GM19023 (cell line): ENCODE measurements around the gene IQGAP1.

Experiments used
- ATAC-seq: cut with Tn5 transposase; IDR thresholded peaks from one replicate; pipeline ENCODE4 v1.9.1; 2021; ENCODE audit warnings: mild to moderate bottlenecking, moderate library complexity; ENCODE audit not compliant: unreplicated experiment

The IQGAP1 gene

DNA sequence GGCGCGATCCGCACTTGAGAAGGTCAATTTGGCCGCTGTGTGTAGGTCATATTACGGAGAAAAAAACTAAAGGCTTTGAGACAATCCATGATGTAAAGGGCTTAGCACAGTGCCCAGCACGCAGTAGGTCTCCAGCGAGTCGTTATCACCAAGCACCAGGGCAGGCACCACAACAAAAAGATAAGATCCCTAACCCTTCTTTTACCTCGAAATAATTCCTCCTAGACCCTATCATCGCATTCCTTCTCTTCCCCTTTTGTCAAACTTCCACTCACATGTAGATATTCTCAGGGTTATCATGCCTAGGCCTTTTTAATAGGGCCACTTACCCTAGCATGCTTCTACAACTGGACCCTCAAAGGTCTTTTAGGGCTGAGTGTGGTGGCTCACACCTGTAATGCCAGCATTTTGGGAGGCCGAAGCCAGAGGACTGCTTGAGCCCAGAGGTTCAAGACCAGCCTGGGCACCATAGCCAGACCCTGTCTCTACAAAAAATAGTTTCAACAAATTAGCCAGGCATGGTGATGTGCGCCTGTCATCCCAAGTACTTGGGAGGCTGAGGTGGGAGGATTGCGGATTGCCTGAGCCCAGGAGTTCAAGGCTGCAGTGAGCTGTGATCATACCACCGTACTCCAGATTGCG lies 22.5 kb upstream of the IQGAP1 start:
- no peak for ATAC-seq

DNA sequence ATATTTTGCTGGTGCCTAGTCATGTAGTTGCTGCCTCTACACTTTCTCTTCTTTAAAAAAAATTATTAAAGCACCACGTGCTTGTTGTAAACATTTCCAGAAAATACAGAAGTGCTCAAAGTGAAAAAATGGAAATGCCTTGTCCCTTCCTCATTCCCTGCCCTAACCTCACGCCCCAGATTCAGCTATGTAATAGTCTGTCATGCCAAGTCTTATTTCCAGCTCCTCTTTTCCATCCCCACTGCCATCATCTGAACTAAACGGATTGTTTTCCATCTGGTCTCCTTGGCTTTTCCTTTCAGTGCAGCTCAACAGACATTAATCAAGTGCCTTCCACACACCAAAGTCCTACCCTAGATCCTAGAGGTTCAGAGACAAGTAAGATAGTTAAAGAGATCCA lies 20.5 kb upstream of the IQGAP1 start:
- no peak for ATAC-seq

DNA sequence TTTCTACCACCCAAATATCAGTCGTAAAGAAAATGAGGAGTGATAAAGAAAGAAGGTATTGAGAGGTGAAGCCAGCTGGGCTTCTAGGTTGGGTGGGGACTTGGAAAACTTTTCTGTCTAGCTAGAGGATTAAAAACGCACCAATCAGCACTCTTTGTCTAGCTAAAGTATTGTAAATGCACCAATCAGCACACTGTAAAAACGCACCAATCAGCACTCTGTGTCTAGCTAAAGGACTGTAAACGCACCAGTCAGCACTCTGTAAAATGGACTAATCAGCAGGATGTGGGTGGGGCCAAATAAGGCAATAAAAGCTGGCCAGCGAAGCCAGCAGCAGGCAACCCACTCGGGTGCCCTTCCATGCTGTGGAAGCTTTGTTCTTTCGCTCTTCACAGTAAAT lies 13.0 kb upstream of the IQGAP1 start:
- ATAC-seq, result no peak

DNA sequence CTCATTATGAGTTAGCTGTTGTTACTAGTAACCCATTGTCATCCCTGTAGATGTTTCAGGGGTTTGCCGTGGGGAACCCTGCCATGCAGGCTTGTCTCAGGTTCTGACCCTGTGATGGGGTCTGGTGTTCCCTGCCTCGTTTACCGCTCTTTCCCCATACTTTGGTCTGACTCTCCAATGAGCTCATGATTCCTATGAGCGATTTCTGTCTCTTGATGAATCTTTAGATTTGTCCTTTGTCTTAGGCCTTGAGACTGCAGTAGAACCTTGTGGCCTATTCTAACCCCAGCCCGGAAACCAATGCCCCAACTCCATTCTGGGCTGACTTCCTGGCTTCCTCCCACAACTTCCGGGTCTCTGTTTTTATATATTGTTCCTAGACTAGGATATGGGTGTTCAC lies 11.3 kb upstream of the IQGAP1 start:
- no peak for ATAC-seq

DNA sequence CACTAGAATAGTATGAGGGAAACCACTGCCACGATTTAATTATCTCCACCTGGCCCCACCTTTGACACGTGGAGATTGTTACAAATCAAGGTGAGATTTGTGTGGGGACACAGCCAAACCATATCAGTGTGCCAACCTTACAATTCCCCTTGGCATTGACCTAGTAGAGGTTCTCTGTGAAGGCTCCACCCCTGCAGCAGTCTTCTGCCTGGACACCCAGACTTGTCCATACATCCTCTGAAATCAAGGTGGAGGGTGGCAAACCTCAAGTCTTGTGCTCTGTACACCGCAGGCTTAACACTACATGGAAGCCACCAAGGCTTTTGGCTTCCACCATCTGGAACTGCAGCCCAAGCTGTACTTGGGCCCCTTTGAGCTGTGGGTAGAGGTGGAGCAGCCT lies 8.8 kb upstream of the IQGAP1 start:
- ATAC-seq, result no peak

DNA sequence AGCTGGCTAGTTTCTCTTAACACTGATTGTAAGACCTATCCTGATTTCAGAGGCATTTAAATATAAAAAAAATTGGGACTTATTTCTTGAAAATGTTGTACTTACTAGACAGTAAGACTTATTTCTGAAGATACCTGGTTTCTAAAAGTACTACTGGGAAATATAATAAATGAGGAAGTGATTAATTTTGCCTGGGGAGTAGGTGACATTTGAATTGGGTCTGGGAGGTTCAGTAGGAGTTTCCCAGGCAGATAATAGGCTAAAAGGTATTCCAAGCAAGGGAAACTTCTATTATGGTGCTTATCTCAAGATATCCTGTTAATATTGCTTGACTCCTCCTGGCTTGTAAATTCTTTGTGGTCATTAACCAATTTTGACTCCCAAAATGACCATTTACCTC lies 6.5 kb upstream of the IQGAP1 start:
- no peak for ATAC-seq

DNA sequence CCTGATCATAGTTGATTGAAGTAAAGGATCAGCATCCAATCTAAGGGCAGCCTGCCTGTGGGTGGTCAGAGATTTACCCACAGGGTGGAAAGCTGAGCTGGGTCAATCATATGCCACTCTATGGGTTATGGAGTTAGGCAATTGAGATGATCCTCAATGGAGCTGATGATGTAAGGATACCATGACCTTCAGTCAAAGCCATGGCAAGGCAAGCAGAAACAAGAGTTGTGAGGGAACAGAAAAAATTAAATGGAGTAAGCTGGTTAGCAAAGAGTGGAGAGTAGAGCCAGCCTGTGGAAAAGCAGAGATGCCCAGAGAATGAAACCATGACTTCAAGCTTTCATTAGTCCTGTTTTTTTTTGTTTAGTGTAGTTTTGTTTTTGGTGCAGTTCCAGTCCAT lies 5.7 kb upstream of the IQGAP1 start:
- ATAC-seq, result no peak

DNA sequence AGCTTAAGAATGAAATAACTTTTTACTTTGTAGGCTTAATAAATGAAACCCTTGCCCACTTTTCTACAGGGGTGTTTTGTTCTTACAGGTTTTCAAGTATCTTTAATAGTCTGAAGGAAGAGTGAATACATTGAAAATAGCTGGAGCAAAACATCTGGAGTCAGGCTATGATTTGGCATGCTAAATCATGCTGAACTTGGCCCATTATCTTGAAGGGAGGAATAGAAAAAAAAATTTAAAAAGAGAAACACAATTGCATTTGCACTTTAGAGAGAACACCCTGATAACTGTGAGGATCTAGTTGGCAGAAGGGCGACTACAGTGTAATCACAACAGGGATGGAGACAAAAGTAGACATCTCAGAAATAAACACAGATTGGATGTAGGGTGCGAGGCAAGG lies 1.8 kb upstream of the IQGAP1 start:
- ATAC-seq, result no peak

DNA sequence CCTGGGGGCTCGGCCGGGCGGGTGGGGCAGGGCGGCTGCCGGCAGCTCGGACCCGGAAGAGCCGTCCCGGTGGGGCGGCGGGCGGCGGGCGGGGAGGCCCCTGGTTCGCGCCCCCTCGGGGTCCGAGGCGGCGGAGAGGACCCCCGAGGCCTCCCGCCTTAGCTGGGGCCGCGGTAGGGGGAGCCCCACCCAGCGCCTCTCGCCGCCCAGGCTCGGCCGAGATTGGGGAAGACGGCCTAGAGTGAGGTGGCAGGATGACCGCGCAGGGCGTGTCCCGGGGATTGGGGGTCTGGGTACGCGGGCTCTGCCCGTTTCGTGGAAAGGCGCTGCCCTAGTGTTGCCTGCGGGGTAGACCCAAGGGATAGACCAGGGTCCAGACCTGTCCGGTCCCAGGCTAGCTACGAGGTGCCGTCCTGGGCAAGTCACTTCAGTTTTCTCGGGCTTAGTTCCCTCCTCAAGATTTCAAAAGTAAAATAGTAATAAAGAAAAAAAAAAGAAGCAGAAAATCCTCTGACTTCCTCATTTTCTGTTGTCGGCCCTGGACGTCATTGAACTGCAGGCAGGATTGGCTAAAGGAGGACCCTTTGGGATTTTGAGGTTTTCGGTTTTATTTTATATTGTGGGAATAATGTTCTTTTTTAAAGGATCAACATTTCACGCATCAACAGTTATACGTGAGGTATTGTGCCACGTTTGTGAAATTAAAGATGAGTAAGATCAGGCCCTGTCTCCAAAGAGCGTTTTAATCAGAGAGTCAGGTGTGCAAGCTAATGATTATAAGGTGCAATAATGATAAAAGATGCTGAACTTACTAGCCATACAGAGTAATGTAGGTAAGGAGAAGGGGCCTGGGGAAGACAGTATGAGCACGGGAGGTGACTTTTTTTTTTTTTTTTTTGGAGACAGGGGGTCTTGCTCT lies 679 bp downstream of the IQGAP1 start:
- peak; percentile 48 for ATAC-seq

DNA sequence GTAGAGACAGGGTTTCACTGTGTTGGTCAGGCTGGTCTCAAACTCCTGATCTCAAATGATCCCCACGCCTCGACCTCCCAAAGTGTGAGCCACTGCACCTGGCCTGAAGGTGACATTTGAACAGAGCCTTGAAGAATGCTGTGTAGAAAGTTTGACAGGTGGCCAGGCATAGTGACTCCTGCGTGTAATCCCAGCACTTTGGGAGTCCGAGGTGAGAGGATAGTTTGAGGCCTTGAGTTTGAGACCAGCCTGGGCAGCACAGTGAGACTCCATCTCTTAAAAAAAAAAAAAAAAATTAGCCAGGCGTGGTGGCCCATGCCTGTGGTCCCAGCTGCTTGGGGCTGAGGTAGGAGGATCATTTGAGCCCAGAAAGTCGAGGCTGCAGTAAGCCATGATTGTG lies 1.5 kb downstream of the IQGAP1 start:
- ATAC-seq, result no peak

DNA sequence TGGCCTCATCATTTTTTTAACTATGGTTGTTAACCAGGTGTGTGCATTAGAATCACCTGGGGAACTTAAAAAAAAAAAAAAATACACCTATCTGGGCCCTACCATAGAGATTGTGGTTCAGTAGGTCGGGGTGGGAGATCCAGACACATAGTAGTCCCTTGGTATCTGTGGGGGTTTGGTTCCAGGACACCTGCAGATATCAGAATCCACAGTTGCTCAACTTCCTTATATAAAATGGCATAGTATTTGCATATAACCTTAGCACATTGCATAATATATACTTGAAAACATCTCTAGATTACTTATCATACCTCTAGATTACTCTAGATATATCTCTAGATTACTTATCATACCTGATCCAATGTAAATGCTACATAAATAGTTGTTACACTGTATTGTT lies 5.0 kb downstream of the IQGAP1 start:
- no peak for ATAC-seq

DNA sequence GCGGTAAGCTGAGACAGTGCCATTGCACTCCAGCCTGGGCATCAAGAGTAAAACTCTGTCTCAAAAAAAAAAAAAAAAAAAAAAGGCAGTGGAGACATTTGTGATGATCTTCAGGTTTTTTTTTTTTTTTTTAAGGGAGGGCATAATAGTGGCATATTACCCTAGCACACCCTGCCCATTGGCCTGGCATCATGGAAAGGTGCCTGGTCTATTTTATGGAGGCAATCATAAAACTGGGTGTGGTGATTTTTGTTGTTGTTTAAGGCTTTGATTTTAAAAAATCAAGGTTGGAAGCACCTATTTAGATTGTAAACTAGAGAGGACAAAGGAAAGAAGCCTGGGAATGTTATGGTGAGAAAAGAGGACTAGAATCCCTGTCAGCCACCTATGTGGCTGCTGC lies 6.0 kb downstream of the IQGAP1 start:
- no peak for ATAC-seq

DNA sequence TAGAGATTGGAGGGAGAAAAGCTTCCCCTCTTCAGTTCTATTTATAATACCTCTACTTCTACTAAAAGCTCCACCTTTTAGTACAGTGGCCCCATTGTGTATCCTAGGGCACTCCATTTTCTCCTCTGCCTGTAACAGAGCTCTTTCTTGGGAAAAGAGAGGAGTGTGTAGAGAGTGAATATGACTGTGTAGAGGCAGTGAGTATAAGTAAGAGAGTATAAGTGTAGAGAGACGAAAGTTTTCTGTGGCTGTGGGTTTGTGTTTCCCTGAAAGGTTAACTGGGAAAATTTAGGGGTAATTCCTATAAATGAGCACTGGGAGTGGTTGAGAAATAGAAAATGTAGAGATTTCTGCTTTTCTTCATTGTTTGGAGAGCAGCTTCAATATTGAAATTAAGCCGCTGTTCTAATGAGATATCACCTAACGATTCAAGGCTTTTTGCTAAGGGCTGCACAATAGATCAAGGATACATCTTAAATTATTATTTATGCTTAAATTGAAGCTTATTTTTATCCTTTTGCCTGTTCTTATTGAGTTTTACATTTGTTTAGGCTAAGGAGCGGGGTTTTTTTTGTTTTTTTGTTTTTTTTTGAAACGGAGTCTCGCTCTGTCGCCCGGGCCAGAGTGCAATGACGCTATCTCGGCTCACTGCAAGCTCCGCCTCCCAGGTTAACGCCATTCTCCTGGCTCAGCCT lies 6.9 kb downstream of the IQGAP1 start:
- no peak for ATAC-seq

DNA sequence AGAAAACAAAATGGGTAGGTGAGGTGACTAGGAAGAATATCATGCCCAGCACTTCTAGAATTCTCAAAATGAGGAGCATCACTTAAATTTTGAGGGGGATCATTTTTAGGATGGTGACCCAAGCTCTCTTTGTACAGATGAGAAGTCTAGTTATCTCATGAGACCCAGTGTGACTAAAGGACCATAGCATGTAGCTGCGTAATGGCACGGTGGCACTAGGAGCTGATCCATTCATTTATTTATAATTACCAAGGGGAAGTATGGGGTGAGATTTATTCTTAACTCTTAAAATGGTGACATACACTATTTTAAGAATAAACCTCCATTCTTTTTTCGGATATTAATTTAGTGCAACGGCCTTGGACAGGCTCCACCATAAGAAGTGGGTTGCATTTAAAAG lies 8.3 kb downstream of the IQGAP1 start:
- no peak for ATAC-seq

DNA sequence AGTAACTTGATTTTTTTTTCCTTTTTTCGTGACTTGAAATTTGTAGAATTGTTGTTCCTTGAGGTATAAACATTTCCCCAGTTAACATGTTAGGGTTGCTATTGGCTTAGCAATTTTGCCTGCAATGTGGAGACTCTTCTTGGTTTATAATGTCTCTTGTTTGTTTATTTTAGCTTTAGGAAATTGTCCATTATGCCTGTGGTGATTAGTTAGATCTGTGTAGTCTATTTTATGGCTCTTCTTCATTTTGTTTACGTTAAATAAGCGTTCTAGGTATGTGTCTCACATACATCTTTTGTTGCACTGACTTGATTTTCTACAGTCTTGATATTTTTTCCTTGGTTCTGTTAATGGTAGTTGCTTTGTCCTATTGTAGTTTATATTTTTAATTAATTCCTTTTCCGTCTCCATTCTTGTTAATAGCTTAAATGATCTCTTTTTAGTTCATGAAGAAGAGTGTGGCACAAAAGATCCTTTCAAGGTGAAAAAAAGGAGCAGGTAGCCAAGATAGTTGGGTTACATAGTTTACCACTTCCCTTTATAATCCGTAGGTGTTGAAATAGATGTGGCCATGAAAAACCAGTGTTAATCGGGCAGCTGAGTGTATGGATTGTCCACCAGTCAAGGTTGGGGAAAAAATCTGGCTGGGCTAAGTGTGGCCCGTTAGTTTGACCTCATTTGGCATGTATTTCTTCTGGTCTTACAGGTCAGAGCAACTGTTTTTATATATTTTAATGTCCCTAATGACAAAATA lies 12.1 kb downstream of the IQGAP1 start:
- no peak for ATAC-seq

DNA sequence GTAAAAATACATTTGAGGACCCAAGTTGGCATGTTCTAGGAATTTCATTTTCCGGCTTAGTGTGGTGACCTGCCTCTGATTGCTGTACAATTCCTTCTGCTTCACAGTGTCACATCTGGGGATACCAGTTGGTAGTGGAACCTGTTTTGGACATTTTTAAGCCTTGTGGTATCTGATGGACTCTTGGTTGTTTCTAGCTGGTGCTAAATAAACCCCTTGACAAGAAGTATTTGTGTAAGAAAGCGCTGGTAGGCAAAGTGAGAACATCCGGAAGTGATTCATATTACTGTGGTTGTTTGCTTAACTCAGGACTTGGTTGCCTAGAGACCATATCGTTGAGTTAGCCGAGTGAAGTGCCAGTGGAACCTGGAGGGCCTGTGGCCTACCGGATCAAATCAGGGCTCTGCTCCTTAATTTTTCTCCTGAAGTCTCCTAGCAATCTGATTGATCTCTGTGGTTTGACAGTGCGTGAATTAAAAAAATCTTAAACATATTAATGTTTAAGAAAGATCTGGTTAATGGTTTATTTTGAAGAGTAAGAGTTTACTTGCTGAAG lies 12.8 kb downstream of the IQGAP1 start:
- peak; percentile 96 for ATAC-seq

DNA sequence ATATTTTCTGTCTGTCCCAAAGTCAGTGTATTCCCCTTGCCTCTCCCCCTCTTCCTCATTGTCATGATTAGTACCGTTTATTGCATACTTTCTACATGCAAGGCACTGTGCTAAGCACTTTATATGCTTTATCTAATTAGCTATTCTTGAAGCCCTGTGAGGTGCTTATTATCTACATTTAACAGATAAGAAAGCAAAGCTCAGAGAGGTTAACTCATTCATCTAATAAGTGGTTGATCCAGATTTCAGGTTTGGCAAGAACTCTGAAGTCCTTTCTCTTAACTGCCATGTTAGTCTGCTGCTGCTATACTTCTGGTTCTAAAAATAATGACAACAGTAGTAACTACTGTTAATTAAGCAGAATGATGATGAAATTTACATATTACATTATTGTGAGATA lies 13.5 kb downstream of the IQGAP1 start:
- no peak for ATAC-seq

DNA sequence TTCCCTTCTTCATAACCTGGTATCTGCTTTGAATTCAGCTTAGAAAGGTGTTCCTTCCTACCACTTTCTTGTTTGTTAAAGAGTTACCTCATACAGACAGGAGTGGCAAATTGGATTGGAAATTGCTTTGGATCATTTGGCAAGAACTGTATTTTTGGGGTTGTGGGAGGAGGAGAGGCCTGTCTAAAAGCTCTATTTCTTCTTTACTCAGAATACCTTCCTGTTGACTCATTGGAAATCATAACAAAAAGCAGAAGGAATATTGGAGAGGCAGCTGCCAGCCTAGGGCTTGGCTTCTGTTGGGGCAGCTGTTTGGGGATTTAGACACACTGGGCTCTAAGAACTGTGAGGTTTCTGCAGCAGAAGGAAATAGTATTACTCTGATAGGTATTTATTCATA lies 14.2 kb downstream of the IQGAP1 start:
- no peak for ATAC-seq

DNA sequence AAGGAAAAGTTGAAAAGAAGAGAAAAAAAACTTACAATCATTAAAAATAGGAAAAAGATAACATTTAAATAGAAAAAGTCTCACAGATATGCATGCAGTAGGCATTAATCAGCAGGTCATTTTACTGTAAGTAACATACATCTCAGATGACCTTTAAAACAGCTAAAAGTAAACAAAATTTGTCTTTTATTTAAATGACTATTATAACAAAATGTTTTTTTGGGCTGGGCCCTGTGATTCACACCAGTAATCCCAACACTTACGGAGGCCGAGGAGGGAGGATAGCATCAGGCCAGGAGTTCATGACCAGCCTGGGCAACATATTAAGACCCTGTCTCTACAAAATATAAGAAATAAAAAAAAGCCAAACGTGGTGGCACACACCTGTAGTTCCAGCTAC lies 14.7 kb downstream of the IQGAP1 start:
- ATAC-seq, result no peak

DNA sequence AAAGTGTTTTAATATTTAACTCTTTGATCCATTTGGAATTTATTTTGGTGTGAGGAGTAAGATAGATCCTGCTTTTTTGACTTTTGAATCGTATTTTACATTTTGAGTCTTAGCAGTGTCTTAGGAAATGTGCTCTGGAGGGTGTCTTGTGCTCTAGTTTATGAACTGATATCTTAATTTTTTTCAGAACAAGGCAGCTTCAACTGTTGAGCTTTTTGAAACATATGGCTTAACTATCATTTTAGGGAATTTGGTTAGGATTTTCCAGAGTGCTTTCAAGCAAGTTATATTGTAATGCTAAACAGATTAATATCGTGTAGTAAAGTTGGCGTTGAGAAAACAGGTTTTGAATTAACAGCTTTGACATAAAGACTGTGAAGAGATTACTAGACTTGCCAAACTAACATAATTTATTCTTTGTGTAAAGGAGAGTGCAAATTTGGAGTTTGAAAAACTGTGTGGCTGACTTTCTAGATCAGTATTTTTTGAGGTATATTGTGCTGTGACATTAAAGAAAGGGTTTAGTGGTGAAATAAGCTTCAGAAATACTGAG lies 17.1 kb downstream of the IQGAP1 start:
- ATAC-seq, result no peak

DNA sequence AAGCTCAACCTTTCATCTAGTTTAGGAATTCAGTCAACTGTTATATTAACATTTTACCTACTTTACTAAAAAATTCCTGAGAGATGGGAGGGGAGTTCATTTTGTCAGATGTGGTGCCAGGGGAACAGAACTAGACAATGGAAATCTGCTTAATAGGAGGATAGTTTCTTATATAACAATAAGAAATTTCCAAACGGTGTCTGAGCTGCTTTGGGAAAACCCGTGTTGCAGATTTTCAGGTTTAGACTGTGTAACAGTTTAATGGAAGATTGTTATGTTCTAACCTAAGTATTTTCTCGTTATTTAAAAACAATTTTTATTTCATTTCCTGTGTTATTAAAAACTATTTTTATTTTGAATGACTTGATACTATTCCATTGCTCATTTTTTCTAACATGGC lies 19.3 kb downstream of the IQGAP1 start:
- no peak for ATAC-seq
